ENCODE results near the gene NRG2. TPM values are rescaled to one million over a fixed set of nuclear protein-coding genes. Genes with fewer than 3 reads are reported as not detected.

The NRG2 gene
- total RNA-seq, 2 experiments from 2014 or later, result not detected

- no peak overlapping the region for H3K4me3 Mint-ChIP-seq
- DNase-seq (no peak), ATAC-seq (no peak)
- H3K27me3 Mint-ChIP-seq (ENCODE audit: low read depth), result no peaks in the 10 kb centered on the region
- POLR2A ChIA-PET, result no interaction called here
- H3K27ac Mint-ChIP-seq, result no peak overlapping the region
- H3K9me3 Mint-ChIP-seq (ENCODE audit: insufficient read depth), result no peaks in the 10 kb centered on the region
- no peaks in the 10 kb centered on the region for H3K36me3 Mint-ChIP-seq (ENCODE audit: low read depth)
- CTCF ChIA-PET, result interaction anchor here (1.4 to 1.6 kb wide), 2 partner anchors 24 to 36 kb away, joined by 5 to 7 read pairs; no protein-coding TSS in a partner anchor
- H3K4me1 Mint-ChIP-seq (ENCODE audit: low read depth), result no peaks in the 10 kb centered on the region
Measured at GRCh38 chr5:139811274-139811607, 231.9 kb downstream of the NRG2 start.

DNA sequence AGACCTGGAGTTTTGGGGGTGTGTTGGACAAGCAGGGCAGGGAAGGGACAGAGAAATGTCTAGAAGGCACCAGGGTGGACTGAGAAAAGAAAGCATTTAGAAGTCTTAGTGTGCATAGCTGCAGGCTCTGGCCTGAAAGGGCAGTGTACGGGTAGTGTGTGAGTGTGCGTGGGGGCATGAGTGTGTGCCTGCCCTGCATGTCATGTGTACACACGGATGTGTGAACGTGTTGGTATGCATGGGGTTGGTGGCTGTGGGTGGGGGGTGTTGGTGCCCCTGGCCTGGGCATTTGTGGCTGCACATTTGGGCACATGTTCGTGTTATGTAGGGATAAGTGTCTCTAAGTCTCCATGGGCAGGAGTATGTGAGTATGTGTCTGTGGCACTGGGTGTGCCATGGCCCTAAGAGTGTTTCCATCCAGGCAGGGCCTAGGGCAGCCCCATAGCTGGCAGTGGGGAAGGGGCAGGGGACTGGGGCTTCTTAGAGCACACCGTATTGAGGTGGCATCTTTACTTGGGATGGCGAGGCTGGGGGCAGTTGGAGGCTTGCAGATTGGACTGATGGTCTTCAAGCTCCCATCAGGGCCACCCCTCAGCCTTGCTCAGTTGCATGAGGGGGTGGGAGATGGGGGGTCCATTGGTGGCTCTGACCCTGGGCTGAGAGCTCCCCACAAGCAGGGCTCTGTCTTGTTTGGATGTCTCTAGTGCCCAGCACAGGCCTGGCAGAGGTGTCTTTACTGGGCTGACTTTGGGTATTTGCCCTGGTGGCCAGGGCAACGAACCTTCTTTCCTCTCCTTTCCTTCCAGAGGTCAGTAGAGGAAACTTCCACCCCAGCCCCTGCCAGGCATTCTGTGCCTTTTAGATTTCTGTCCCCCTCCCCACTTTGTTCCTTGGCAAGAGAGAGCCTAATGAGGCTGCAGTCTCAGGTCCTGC is 232.5 kb downstream of the NRG2 start:
- no peaks in the 10 kb centered on the region for H3K9me3 Mint-ChIP-seq (ENCODE audit: insufficient read depth)

DNA sequence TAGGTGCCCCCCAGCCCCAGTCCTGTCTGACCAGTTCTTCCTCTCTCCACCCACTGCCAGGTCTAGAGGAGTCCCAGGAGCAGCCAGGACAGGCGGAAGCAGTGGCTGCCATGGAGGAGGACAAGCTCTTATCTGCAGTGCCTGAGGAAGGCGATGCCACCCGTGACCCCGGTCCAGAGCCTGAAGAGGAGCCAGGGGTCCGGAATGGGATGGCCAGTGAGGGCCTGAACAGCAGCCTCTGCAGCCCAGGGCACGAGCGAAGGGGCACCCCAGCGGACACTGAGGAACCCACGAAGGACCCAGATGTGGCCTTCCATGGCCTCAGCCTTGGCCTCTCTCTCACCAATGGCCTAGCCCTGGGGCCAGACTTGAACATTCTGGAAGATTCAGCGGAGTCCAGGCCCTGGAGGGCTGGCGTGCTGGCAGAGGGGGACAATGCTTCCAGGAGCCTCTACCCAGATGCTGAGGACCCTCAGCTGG is 233.7 kb downstream of the NRG2 start:
- no peaks in the 10 kb centered on the region for H3K36me3 Mint-ChIP-seq (ENCODE audit: low read depth)
- H3K4me3 Mint-ChIP-seq, result no peak overlapping the region
- ChIA-PET POLR2A (no interaction called here), CTCF (interaction anchor here (1.0 kb wide), 1 partner anchor 160 kb away, joined by 3 read pairs; no protein-coding TSS in a partner anchor)
- no peak for ATAC-seq
- no peak overlapping the region for H3K27ac Mint-ChIP-seq
- DNase-seq, result no peak
- no peaks in the 10 kb centered on the region for H3K4me1 Mint-ChIP-seq (ENCODE audit: low read depth)
- no peaks in the 10 kb centered on the region for H3K27me3 Mint-ChIP-seq (ENCODE audit: low read depth)
- no peaks in the 10 kb centered on the region for H3K9me3 Mint-ChIP-seq (ENCODE audit: insufficient read depth)

More for the DNA sequence above, 232.5 kb downstream of the NRG2 start:
- Mint-ChIP-seq H3K4me1 (ENCODE audit: low read depth) (no peaks in the 10 kb centered on the region), H3K36me3 (ENCODE audit: low read depth) (no peaks in the 10 kb centered on the region), H3K4me3 (no peak overlapping the region), H3K27me3 (ENCODE audit: low read depth) (no peaks in the 10 kb centered on the region), H3K27ac (no peak overlapping the region)
- POLR2A ChIA-PET, result no interaction called here
- no peak for ATAC-seq
- CTCF ChIA-PET, result interaction anchor here (1.0 to 1.6 kb wide), 2 partner anchors 35 to 158 kb away, joined by 3 to 5 read pairs; no protein-coding TSS in a partner anchor
- DNase-seq, result no peak

DNA sequence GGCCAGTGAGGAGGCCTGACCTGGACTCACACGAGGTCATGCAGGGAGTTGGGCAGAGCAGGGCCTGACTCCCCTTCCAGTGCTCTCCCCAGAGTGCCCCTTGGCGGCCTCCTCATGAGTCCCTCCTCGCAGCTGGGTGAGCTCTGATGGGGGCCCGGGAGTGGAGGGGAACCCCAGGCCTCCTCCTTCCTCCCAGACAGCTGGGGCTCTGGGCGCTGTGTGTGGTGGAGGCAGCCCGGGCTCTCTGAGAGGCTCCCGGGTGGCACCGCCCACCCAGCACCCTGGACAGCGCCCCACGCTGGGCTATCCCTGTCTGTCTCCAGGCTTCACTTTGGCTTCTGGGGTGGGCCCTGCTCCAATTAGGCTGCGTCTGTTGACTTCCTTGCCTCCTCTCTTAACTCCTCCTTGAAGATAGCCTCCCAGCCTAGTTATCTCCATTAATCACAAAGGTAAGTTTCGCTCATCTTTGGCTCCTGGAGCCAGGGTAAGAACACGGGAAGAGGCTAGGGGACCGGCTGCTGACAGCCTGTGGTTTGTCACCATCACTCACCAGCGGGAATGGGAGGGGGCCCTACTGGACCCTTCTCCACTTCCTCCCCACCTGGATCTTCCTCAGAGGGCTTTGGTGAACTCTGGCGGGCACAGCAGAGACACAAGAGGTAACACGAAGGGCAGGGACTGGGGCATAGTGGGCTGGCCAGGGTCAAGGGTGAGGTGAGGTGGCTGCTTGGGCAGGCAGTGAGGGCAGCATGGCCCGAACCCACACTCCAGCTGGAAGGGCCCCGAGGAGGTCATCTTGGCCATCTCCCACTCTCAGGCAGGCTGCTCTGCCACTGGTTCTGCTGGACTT is 234.4 kb downstream of the NRG2 start:
- CTCF ChIA-PET, result no interaction called here
- H3K9me3 Mint-ChIP-seq (ENCODE audit: insufficient read depth), result no peaks in the 10 kb centered on the region
- no peak overlapping the region for H3K27ac Mint-ChIP-seq
- POLR2A ChIA-PET, result no interaction called here
- H3K4me1 Mint-ChIP-seq (ENCODE audit: low read depth), result no peaks in the 10 kb centered on the region
- no peak overlapping the region for H3K4me3 Mint-ChIP-seq
- H3K36me3 Mint-ChIP-seq (ENCODE audit: low read depth), result no peaks in the 10 kb centered on the region
- no peaks in the 10 kb centered on the region for H3K27me3 Mint-ChIP-seq (ENCODE audit: low read depth)
- ATAC-seq (peak; percentile 89), DNase-seq (peak; percentile 61)

GRCh38 chr5:139807647-139808030 is 235.5 kb downstream of the NRG2 start:
- ChIA-PET CTCF (interaction anchor here (1.2 kb wide), 1 partner anchor 161 kb away, joined by 4 read pairs; no protein-coding TSS in a partner anchor), POLR2A (no interaction called here)
- Mint-ChIP-seq H3K9me3 (ENCODE audit: insufficient read depth) (no peaks in the 10 kb centered on the region), H3K4me3 (no peak overlapping the region), H3K27me3 (ENCODE audit: low read depth) (no peaks in the 10 kb centered on the region), H3K27ac (no peak overlapping the region), H3K36me3 (ENCODE audit: low read depth) (no peaks in the 10 kb centered on the region), H3K4me1 (ENCODE audit: low read depth) (no peaks in the 10 kb centered on the region)
- ATAC-seq (no peak), DNase-seq (no peak)

DNA sequence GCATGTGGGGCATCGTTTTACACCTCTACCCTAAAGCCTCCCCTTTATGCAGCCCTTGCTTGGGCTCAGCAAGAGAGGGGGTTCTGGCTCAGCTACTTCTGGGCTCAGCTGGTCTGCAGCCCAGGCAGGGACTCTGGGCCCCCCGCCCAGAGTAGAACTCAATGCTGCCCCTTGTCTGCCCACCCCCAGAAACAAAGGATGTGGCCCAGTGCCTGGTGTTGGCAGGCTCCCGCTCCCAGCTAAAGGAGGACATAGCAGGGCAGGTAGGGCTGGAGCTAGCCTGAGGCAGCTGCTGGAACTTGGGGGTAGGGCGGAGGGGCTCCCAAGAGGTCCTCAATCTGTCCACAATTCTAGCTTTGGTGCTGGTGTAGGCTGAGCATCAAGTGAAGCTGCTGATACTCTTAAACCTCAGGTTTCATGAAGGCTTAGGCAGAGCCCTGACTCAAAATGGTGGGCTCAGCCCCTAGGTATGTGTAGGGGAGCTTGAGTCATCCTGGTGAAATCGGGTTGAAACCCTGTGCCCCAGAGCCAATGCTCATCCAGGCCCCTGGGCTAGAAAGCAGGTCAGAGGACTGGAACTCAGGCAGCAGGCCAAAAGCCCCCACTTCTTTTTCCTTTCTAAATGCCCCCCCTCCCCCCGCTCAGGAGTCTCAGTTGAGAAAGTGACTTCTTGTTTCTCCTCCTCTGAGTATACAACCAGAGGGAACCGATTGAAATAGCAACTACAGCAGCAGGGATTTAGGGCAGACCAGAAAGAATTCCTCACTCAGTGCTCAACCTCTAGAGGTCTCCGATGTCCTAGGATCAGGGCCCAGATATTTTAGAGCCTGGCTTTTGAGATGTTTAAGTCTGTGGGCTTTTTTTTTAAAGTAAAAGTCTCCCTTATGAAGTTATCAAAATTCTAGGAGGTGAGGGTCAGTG is 236.1 kb downstream of the NRG2 start:
- ChIA-PET CTCF (interaction anchor here (1.1 to 1.2 kb wide), 2 partner anchors 20 to 161 kb away, joined by 4 read pairs; no protein-coding TSS in a partner anchor), POLR2A (no interaction called here)
- no peaks in the 10 kb centered on the region for H3K36me3 Mint-ChIP-seq (ENCODE audit: low read depth)
- ATAC-seq, result no peak
- H3K4me1 Mint-ChIP-seq (ENCODE audit: low read depth), result no peaks in the 10 kb centered on the region
- H3K4me3 Mint-ChIP-seq, result no peak overlapping the region
- H3K9me3 Mint-ChIP-seq (ENCODE audit: insufficient read depth), result no peaks in the 10 kb centered on the region
- DNase-seq, result no peak
- no peak overlapping the region for H3K27ac Mint-ChIP-seq
- H3K27me3 Mint-ChIP-seq (ENCODE audit: low read depth), result peaks cover 1% of the 10 kb centered on the region

DNA sequence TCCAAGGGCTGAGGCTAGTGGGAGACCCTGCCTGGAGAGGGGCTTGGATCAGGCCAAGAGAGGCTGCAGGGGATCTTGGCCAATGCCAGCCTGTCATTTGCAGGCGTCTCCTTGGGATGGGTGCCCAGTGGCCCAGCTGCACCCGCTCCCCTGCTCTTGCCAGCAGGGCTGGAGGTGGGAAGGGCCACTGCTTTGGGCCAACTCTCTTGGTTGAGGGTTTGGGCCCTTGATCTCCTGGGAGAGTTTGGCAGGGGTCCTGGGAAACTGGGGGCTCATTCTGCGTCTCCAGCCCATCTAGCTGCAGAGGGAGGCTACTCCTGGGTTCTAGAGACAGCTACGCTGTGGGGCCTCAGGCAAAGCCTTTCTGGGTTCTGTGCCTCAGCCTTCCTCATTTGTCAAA is 237.0 kb downstream of the NRG2 start:
- ChIA-PET POLR2A (no interaction called here), CTCF (interaction anchor here (1.1 kb wide), 1 partner anchor 19 kb away, joined by 4 read pairs; no protein-coding TSS in a partner anchor)
- no peak for DNase-seq
- H3K36me3 Mint-ChIP-seq (ENCODE audit: low read depth), result no peaks in the 10 kb centered on the region
- ATAC-seq, result no peak
- H3K27me3 Mint-ChIP-seq (ENCODE audit: low read depth), result peaks cover 10% of the 10 kb centered on the region
- H3K27ac Mint-ChIP-seq, result no peak overlapping the region
- no peaks in the 10 kb centered on the region for H3K4me1 Mint-ChIP-seq (ENCODE audit: low read depth)
- no peak overlapping the region for H3K4me3 Mint-ChIP-seq
- H3K9me3 Mint-ChIP-seq (ENCODE audit: insufficient read depth), result no peaks in the 10 kb centered on the region

- H3K4me3 Mint-ChIP-seq, result no peak overlapping the region
- CTCF ChIA-PET, result no interaction called here
- H3K4me1 Mint-ChIP-seq (ENCODE audit: low read depth), result no peaks in the 10 kb centered on the region
- no peaks in the 10 kb centered on the region for H3K9me3 Mint-ChIP-seq (ENCODE audit: insufficient read depth)
- POLR2A ChIA-PET, result interaction anchor here (0.6 kb wide), 1 partner anchor 211 kb away, joined by 3 read pairs; no protein-coding TSS in a partner anchor
- H3K36me3 Mint-ChIP-seq (ENCODE audit: low read depth), result no peaks in the 10 kb centered on the region
- ATAC-seq (no peak), DNase-seq (no peak)
- no peak overlapping the region for H3K27ac Mint-ChIP-seq
- H3K27me3 Mint-ChIP-seq (ENCODE audit: low read depth), result peaks cover 11% of the 10 kb centered on the region
Measured at GRCh38 chr5:139805545-139805944, 237.6 kb downstream of the NRG2 start.

DNA sequence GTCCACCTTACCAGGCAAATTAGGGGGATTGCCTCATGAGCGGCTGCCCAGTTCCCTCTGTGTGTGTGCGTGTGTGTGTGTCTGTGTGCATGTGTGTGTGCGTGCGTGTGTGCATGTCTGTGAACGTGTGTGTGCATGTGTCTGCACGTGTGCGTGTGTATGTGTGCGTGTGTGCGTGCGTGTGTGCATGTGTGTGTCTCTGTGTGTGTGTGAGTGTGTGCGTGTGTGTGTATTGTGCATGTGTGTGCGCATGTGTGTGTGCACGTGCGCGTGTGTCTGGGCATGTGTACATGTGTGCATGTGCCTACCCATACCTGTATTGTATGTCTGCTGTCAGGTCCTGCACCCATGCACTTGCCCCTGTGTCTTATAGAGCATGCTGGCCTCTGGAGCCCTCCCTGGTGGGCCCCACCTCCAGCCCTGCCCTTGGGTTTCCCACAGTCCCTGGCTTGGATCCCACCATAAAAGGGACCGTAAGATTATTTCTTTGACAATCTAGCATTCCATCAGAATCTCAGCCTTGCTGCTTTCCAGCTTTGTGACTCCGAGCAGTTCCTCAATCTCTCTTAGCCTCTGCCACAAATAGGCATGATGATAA is 238.2 kb downstream of the NRG2 start:
- Mint-ChIP-seq H3K4me3 (no peak overlapping the region), H3K36me3 (ENCODE audit: low read depth) (no peaks in the 10 kb centered on the region), H3K27ac (no peak overlapping the region), H3K4me1 (ENCODE audit: low read depth) (no peaks in the 10 kb centered on the region), H3K9me3 (ENCODE audit: insufficient read depth) (no peaks in the 10 kb centered on the region), H3K27me3 (ENCODE audit: low read depth) (peaks cover 14% of the 10 kb centered on the region)
- ATAC-seq (no peak), DNase-seq (no peak)
- ChIA-PET POLR2A (no interaction called here), CTCF (no interaction called here)

DNA sequence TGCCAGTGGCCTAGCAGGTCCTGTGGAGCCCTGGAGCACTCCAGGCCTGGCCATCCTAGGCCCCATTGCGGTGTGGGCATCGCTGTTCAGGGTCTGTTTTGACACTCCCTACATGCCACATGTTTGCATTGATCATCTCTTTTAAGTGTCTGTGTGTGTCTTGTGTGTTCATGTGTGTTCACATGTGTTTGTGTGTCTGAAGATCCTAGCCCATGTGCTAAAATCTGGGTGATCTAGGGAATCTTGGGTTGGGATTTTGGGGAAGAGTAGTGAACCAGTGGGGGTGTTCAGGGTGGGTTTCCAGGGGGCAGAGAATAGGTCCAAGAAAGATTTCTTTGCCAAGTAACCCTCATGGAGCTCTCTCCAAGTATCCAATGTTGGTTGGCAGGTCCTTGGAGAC is 239.1 kb downstream of the NRG2 start:
- H3K9me3 Mint-ChIP-seq (ENCODE audit: insufficient read depth), result no peaks in the 10 kb centered on the region
- ATAC-seq (no peak), DNase-seq (no peak)
- ChIA-PET POLR2A (no interaction called here), CTCF (no interaction called here)
- no peak overlapping the region for H3K27ac Mint-ChIP-seq
- H3K4me3 Mint-ChIP-seq, result no peak overlapping the region
- no peaks in the 10 kb centered on the region for H3K4me1 Mint-ChIP-seq (ENCODE audit: low read depth)
- H3K36me3 Mint-ChIP-seq (ENCODE audit: low read depth), result no peaks in the 10 kb centered on the region
- peaks cover 19% of the 10 kb centered on the region for H3K27me3 Mint-ChIP-seq (ENCODE audit: low read depth)

DNA sequence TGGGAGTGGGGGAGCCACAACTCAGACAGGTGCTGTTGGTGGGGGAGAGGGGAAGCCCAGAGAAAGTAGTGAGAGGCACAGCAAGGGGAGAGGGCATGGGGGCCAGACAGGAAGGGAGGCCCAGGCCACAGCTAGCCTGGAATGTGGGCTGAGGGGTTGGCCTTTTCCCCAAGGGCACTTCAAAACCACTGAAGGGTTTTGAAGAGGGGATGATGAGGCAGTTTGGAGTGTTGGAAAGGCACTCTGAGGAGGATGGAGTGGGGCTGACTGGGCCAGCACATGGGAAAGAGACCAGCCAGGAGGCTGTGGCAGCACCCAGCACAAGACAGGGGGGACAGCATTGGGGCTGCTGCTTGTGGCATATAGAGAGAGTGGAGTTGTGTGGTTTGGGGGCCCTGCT is 243.7 kb downstream of the NRG2 start:
- ChIA-PET POLR2A (no interaction called here), CTCF (interaction anchor here (0.7 to 3.7 kb wide), 4 partner anchors 12 to 170 kb away, joined by 3 to 23 read pairs (median 10); no protein-coding TSS in a partner anchor)
- ATAC-seq (no peak), DNase-seq (no peak)
- H3K36me3 Mint-ChIP-seq (ENCODE audit: low read depth), result no peaks in the 10 kb centered on the region
- no peaks in the 10 kb centered on the region for H3K4me1 Mint-ChIP-seq (ENCODE audit: low read depth)
- H3K27me3 Mint-ChIP-seq (ENCODE audit: low read depth), result peaks cover 49% of the 10 kb centered on the region
- H3K9me3 Mint-ChIP-seq (ENCODE audit: insufficient read depth), result no peaks in the 10 kb centered on the region
- no peak overlapping the region for H3K27ac Mint-ChIP-seq
- no peak overlapping the region for H3K4me3 Mint-ChIP-seq
